ENCODE results near the gene CSRNP2. TPM values are rescaled to one million over a fixed set of nuclear protein-coding genes. Genes with fewer than 3 reads are reported as not detected.
A peak's percentile ranks its signal among the peaks of the same experiment; 100 is the strongest.

The CSRNP2 gene
- total RNA-seq, 1 donor from 2014 or later: 49.0 TPM

GRCh38 chr12:51025338-51025835 is 58.0 kb downstream of the CSRNP2 start:
- H3K9me3 Mint-ChIP-seq (ENCODE audit: unreplicated experiment): no peaks in the 10 kb centered on the region
- peak overlapping the region; percentile 97 for H3K4me3 Mint-ChIP-seq (ENCODE audit: unreplicated experiment)
- TF ChIP-seq, protein P1, sequence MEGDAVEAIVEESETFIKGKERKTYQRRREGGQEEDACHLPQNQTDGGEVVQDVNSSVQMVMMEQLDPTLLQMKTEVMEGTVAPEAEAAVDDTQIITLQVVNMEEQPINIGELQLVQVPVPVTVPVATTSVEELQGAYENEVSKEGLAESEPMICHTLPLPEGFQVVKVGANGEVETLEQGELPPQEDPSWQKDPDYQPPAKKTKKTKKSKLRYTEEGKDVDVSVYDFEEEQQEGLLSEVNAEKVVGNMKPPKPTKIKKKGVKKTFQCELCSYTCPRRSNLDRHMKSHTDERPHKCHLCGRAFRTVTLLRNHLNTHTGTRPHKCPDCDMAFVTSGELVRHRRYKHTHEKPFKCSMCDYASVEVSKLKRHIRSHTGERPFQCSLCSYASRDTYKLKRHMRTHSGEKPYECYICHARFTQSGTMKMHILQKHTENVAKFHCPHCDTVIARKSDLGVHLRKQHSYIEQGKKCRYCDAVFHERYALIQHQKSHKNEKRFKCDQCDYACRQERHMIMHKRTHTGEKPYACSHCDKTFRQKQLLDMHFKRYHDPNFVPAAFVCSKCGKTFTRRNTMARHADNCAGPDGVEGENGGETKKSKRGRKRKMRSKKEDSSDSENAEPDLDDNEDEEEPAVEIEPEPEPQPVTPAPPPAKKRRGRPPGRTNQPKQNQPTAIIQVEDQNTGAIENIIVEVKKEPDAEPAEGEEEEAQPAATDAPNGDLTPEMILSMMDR (IDR thresholded peaks at IDR 0.05): no peak
- H3K27ac Mint-ChIP-seq (ENCODE audit: unreplicated experiment): peak overlapping the region; percentile 96
- peaks cover 1% of the 10 kb centered on the region for H3K36me3 Mint-ChIP-seq (ENCODE audit: unreplicated experiment)
- no peak for DNase-seq (ENCODE audit: extremely low spot score, unreplicated experiment)
- no peaks in the 10 kb centered on the region for H3K27me3 Mint-ChIP-seq (ENCODE audit: unreplicated experiment)
- H3K4me1 Mint-ChIP-seq (ENCODE audit: unreplicated experiment): peaks cover 47% of the 10 kb centered on the region

- peaks cover 1% of the 10 kb centered on the region for H3K36me3 Mint-ChIP-seq (ENCODE audit: unreplicated experiment)
- peaks cover 44% of the 10 kb centered on the region for H3K4me1 Mint-ChIP-seq (ENCODE audit: unreplicated experiment)
- DNase-seq (ENCODE audit: extremely low spot score, unreplicated experiment): no peak
- H3K27me3 Mint-ChIP-seq (ENCODE audit: unreplicated experiment): no peaks in the 10 kb centered on the region
- peak overlapping the region; percentile 96 for H3K27ac Mint-ChIP-seq (ENCODE audit: unreplicated experiment)
- no peaks in the 10 kb centered on the region for H3K9me3 Mint-ChIP-seq (ENCODE audit: unreplicated experiment)
- H3K4me3 Mint-ChIP-seq (ENCODE audit: unreplicated experiment): peak overlapping the region; percentile 97
- TF ChIP-seq, protein P1 (IDR thresholded peaks at IDR 0.05): no peak
Observed at GRCh38 chr12:51023625-51024382, 59.6 kb downstream of the CSRNP2 start.

GRCh38 chr12:51021694-51022093 is 61.7 kb downstream of the CSRNP2 start:
- DNase-seq (ENCODE audit: extremely low spot score, unreplicated experiment): no peak
- H3K4me1 Mint-ChIP-seq (ENCODE audit: unreplicated experiment): peaks cover 34% of the 10 kb centered on the region
- TF ChIP-seq, protein P1 (IDR thresholded peaks at IDR 0.05): no peak
- H3K36me3 Mint-ChIP-seq (ENCODE audit: unreplicated experiment): peaks cover 1% of the 10 kb centered on the region
- H3K9me3 Mint-ChIP-seq (ENCODE audit: unreplicated experiment): no peaks in the 10 kb centered on the region
- H3K4me3 Mint-ChIP-seq (ENCODE audit: unreplicated experiment): no peak overlapping the region
- no peak overlapping the region for H3K27ac Mint-ChIP-seq (ENCODE audit: unreplicated experiment)
- no peaks in the 10 kb centered on the region for H3K27me3 Mint-ChIP-seq (ENCODE audit: unreplicated experiment)

GRCh38 chr12:51020448-51021182 is 62.8 kb downstream of the CSRNP2 start:
- H3K27me3 Mint-ChIP-seq (ENCODE audit: unreplicated experiment): no peaks in the 10 kb centered on the region
- H3K4me3 Mint-ChIP-seq (ENCODE audit: unreplicated experiment): no peak overlapping the region
- peaks cover 1% of the 10 kb centered on the region for H3K36me3 Mint-ChIP-seq (ENCODE audit: unreplicated experiment)
- H3K4me1 Mint-ChIP-seq (ENCODE audit: unreplicated experiment): peaks cover 34% of the 10 kb centered on the region
- no peak for DNase-seq (ENCODE audit: extremely low spot score, unreplicated experiment)
- TF ChIP-seq, protein P1 (IDR thresholded peaks at IDR 0.05): no peak
- no peak overlapping the region for H3K27ac Mint-ChIP-seq (ENCODE audit: unreplicated experiment)
- no peaks in the 10 kb centered on the region for H3K9me3 Mint-ChIP-seq (ENCODE audit: unreplicated experiment)

DNA sequence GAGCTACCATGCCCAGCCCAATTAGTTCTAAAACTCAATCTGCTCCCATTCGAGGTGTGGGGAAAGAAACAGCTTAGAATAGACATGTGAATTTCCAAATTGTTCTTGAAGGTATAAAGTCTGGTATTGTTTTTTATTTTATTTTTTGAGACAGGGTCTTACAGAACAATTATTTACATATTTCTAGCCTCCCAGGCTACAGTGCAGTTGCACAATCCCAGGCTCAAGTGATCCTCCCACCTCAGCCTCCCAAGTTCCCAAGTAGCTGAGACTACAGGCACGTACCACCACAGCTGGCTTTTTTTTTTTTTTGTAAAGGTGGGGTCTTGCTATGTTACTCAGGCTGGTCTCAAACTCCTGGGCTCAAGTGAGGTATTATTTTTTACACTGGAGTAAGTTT is 63.5 kb downstream of the CSRNP2 start:
- no peak for DNase-seq (ENCODE audit: extremely low spot score, unreplicated experiment)
- TF ChIP-seq, protein P1 (IDR thresholded peaks at IDR 0.05): no peak
- Mint-ChIP-seq H3K27me3 (ENCODE audit: unreplicated experiment) (no peaks in the 10 kb centered on the region), H3K36me3 (ENCODE audit: unreplicated experiment) (peaks cover 1% of the 10 kb centered on the region), H3K4me1 (ENCODE audit: unreplicated experiment) (peaks cover 28% of the 10 kb centered on the region), H3K27ac (ENCODE audit: unreplicated experiment) (no peak overlapping the region), H3K4me3 (ENCODE audit: unreplicated experiment) (no peak overlapping the region), H3K9me3 (ENCODE audit: unreplicated experiment) (no peaks in the 10 kb centered on the region)

All from osteocyte (in vitro differentiated cells).